Left hindlimb (tissue), 1 donor: ENCODE data around the gene PTAR1.
"Not testable (repeated sequence)": the region's sequence is repeated elsewhere in the genome, so short reads cannot be mapped to it uniquely, and the experiment has no call there.

Experiments
- DNase-seq: peaks from one replicate; pipeline ENCODE4 v3.0.0-alpha.2; 2018

Gene PTAR1

DNA sequence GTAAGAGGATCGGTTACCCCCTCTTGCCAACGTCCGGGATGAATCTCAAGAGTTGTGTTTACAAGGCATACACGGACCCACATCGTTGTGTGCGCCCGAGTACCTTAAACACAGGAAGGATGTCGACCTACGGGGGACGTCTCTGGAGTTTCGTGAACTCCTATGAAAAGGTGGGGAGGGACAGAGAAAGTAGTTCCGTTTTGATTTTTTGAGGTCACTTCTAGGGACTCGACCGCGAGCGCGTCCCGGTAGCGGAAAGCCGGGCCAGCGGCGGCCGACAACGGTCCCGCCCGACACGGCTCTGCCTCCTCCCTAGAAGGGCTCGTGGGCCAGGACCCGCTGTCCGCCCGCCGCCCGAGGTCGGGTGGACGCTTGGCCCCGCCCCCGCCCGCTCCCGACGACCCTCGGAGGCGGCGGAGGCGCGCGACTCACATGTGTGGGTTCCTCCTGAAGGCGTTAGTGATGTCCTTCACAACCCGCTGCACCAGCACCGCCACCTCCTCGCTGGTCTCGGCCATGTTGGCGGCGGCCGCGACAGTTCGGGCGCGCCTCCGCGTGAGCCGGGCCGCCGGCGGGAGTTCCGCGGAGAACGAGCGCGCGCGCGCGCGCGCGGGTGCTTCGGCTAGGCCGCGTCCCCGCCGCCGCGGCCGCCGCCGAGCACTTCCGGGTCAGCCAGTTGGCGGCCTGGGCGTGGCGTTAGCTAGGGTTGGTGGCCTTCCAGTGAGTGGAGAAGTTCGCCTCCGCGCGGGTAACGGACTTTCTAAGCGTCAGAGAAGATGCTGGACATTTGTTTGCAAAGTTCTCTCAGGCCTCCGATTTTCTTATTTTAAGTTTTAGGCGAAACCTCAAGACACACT lies at the start of gene PTAR1:
Gene PTAR1 (minus strand): TSS at position 591 of the 857 bp plus-strand sequence. CDS start 73 bp downstream, at position 518.
- DNase-seq, result peak; percentile 94

GRCh38 chr9:69809304-69809863 lies 49.6 kb upstream of the PTAR1 start:
- no peak for DNase-seq

DNA sequence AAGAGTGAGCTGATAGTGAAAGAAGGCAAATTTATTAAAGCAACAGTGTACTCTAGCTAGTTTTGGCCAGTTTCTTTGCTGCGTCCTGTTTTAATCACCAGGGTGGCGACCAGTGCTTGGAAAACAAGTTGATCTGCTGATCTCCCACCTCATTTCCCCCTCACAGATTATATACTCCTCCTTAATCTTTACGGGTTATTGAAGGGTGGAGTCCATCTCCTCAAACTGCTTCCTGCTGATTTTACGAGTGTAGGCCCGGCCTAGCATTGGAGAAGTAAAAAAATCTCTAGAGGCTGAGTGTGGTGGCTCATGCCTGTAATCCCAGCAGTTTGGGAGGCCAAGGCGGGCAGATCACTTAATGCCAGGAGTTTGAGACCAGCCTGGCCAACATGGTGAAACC lies 46.8 kb upstream of the PTAR1 start:
- no peak for DNase-seq

- no peak for DNase-seq
Observed at GRCh38 chr9:69805962-69806515, 46.2 kb upstream of the PTAR1 start.

- DNase-seq, result no peak
Observed at GRCh38 chr9:69801989-69802388, 42.2 kb upstream of the PTAR1 start.

DNA sequence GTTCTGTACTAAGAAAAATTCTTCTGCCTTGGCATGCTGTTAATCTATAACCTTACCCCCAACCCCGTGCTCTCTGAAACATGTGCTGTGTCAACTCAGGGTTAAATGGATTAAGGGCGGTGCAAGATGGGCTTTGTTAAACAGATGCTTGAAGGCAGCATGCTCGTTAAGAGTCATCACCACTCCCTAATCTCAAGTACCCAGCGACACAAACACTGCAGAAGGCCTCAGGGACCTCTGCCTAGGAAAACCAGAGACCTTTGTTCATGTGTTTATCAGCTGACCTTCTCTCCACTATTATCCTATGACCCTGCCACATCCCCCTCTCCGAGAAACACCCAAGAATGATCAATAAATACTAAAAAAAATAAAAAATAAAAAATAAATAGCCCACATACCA lies 40.2 kb upstream of the PTAR1 start:
- not testable (repeated sequence) for DNase-seq

GRCh38 chr9:69799521-69799920 lies 39.7 kb upstream of the PTAR1 start:
- not testable (repeated sequence) for DNase-seq

GRCh38 chr9:69798744-69799143 lies 38.9 kb upstream of the PTAR1 start:
- DNase-seq, result no peak

DNA sequence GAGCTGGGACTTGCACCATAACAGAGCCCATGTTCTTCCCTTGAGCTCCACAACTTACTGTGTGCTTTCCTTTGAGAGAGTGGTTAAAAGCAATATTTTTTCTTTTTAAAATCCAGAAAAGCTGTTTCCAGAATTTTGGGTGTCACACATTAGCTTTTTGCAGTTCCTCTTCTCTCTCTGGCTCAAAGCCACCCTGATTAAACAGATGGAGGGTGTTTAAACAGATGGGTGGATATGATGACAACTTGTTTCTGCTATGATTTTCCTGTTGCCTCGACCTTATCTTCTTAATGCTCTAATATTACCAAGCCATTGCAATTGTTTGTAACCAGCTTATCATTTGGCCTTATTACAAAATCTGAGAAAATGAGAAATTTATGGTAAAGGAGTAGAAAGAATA lies 37.9 kb upstream of the PTAR1 start:
- DNase-seq, result no peak

- DNase-seq, result no peak
Observed at GRCh38 chr9:69794356-69794755, 34.5 kb upstream of the PTAR1 start.

DNA sequence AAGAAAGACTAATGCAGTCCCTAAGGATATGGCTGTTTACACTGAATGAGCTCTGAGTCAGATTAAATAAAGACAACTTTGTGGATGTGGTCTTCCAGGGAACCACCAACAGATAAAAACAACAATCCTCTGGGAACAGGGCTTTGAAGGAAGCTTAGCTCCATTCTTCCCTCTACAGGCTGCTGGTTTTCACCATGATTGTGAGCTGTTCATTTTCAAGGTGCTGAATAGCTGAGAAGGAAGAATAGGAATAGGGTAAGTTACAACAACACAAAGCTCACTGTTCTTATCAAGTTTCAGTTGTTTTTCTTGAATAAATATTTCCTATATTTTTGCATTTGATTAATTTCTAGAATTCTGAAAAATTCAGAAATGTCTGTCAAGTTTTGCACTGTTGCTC lies 25.9 kb upstream of the PTAR1 start:
- DNase-seq, result no peak

DNA sequence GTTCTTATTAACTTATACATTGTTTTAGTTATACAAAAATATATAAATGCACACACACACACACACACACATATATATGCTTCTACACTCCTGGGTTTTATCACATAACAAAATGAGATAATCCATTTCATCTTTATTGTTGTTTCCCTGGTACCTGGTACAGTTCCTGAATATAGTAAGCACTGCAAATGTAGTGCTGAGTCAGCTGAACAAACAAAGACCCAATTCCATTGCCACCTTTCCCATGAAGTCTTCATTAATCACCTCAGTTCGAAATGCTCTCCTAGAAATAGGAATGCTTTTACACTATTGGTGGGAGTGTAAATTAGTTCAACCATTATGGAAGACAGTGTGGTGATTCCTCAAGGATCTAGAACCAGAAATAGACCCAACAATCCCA lies 13.4 kb upstream of the PTAR1 start:
- no peak for DNase-seq

- DNase-seq, result no peak
Observed at GRCh38 chr9:69771775-69772418, 12.1 kb upstream of the PTAR1 start.

DNA sequence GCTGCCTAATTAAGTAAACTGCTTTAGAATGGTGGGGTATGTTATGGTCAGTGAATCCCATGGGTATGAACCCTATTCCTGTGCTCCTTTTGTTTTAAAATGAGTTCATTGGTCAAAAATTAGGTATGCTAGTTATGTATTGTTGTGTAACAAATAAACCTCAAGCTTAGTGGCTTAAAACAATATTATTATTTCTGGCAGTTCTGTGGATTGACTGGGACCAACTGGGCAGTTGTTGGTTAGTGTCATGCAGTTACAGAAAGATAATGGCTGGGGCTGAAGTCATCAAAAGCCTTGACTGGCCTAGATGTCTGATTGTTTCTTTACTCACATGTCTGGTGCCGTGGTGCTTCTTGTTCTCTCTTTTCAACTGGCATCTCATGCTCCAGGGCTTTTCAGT lies 8.9 kb upstream of the PTAR1 start:
- DNase-seq, result no peak

DNA sequence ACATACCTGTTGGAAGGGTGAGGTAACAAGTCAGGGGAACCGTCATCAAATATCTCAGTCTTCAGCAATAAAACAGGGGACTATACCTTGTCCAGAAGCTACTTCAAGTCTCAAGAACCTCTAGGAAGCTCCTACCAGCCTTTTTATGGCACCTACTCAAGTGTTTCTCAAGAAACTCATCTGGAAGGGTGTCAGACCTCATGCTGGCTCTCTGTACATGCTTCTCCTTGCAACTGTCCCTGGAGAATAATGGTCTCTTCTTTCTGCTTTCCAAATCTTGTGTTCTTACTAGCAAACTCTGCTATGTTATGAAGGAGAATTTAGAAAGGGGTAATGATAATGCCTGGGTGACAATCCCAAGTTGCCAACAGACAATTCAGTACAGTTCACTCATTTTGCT lies 8.3 kb upstream of the PTAR1 start:
- no peak for DNase-seq

DNA sequence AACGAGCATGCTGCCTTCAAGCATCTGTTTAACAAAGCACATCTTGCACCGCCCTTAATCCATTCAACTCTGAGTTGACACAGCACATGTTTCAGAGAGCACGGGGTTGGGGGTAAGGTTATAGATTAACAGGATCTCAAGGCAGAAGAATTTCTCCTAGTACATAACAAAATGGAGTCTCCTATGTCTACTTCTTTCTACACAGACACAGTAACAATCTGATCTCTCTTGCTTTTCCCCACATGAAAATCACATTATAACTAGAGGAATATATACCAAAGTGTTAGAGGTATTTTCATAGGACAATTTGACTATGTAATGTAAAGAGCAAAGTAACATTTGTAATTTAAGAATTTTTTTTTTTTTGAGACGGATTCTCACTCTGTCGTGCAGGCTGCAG lies 4.1 kb upstream of the PTAR1 start:
- DNase-seq, result not testable (repeated sequence)

- no peak for DNase-seq
Observed at GRCh38 chr9:69762527-69762926, 2.7 kb upstream of the PTAR1 start.

- no peak for DNase-seq
Observed at GRCh38 chr9:69760278-69760610, 433 bp upstream of the PTAR1 start.

DNA sequence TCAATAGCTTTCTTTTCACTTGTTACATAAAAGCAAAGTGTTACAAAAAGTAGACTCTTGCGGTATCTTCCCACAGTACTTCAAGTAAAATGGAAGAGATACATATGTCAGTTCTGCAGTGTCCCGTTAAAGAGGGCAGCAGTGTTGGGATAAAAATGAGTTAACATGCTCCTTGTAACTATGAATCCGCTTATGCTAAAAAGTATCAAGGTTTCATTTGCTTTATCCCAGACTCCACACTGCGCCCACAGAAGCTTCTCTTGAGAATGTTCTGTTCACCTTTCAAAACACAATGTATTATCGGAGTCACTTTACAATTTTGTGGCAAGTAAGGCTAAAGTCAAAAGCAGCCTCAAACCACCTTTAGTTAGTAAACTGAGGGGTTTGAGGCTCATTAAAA lies 790 bp downstream of the PTAR1 start:
- no peak for DNase-seq

- DNase-seq, result no peak
Observed at GRCh38 chr9:69757996-69758675, 1.7 kb downstream of the PTAR1 start.

DNA sequence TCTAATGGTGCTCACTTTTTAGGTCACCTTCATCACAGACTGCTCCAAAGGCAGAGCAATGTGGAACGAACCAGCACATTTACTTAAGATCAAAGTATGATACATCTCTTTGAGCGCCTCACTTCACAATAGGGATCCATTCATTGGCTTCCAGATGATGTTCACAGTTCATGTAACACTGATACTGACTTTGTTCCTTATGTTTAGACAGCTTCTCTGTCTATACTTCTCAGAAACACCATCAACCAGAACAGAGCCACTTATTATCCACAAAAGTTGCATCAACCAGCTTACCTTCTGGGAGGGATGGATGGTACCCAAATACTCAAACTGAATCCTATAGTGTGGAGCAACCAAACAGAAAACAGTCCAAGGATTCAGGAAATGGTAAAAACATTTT lies 4.6 kb downstream of the PTAR1 start:
- no peak for DNase-seq

DNA sequence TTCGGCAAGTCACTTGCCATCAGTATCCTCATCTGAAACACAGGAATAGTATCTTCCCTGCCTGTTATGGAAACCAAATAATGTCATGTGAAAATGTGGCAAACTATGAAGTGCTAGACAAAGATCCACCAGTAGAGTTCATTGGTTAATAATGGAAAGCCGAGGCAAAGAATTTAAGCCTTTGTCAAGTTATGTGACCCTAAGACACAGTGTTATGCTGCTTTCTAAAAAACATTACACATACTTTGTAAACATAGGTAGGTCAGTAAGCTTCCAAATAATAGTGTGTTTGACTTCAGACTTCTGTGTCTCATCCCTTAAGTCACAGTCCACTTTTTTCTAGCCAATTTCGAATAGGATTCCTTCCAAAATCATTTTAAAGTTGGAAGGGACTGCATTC lies 6.0 kb downstream of the PTAR1 start:
- DNase-seq, result no peak

- DNase-seq, result no peak
Observed at GRCh38 chr9:69750085-69750484, 9.7 kb downstream of the PTAR1 start.
